Measurements from ENCODE around the gene ZSWIM2.

ZSWIM2 gene

DNA sequence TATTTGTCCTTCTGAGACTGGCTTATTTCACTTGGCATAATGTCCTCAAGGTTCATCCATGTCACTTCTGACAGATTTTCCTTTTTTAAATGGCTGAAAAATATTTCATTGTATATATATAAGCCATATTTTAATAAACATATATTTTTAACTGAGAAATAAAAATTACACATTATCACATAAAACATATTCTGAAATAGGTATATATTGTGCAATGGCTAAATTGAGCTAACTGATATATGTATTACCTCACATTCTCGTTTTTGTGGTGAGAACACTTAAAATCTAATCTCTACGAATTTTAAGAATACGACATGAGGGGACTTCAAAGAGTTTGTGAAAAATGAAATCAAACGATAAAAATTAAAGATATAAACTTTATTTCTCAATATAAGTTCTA is 25.7 kb upstream of the ZSWIM2 start:
- no peak overlapping the region for H3K4me3 ChIP-seq (ENCODE audit: low read depth, low read length)
- DNase-seq (ENCODE audit: low read depth): no peak
- TF ChIP-seq, protein P1, sequence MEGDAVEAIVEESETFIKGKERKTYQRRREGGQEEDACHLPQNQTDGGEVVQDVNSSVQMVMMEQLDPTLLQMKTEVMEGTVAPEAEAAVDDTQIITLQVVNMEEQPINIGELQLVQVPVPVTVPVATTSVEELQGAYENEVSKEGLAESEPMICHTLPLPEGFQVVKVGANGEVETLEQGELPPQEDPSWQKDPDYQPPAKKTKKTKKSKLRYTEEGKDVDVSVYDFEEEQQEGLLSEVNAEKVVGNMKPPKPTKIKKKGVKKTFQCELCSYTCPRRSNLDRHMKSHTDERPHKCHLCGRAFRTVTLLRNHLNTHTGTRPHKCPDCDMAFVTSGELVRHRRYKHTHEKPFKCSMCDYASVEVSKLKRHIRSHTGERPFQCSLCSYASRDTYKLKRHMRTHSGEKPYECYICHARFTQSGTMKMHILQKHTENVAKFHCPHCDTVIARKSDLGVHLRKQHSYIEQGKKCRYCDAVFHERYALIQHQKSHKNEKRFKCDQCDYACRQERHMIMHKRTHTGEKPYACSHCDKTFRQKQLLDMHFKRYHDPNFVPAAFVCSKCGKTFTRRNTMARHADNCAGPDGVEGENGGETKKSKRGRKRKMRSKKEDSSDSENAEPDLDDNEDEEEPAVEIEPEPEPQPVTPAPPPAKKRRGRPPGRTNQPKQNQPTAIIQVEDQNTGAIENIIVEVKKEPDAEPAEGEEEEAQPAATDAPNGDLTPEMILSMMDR (conservative IDR thresholded peaks at IDR 0.05; ENCODE audit: low read depth, low read length): no peak

DNA sequence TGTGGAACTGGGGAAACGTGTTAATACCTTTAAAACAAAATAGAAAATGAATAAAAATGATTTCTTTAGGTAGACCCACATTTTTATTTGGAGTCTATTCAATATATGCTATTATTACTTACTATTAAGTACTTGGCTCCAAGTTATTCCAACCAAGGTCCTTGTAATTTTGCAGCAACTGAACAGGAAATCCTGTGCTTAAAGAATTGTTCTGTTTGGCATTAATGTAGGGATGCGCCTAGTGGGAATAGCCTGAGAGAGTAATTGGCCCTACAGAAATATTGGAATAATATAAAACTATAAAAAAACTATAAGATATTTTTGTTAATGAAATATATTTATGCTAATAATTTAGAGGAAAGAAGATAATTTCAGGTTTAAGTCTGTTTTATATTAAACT is 22.9 kb upstream of the ZSWIM2 start:
- TF ChIP-seq, protein P1 (conservative IDR thresholded peaks at IDR 0.05; ENCODE audit: low read depth, low read length): no peak
- H3K4me3 ChIP-seq (ENCODE audit: low read depth, low read length): no peak overlapping the region
- no peak for DNase-seq (ENCODE audit: low read depth)

DNA sequence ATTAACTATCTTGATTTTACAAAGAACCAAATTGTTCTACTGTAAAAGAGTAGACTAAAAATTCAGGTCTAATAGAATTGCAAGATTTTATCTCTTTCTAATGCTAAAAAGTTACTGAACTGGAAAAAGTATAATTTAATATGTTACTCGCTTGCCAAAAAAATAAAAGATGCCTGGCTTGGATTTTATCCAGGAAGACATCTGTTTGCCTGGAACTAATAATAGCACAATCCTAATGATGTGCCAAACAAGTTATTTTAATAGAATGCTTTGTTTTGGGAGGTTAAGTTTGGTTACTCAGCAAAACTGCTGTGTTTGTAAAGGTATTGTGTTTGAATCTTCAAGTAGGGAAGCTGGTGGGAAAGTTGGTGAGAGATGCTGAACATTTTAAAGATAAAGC is 19.4 kb upstream of the ZSWIM2 start:
- TF ChIP-seq, protein P1 (conservative IDR thresholded peaks at IDR 0.05; ENCODE audit: low read depth, low read length): no peak
- peak; percentile 26 for DNase-seq (ENCODE audit: low read depth)

DNA sequence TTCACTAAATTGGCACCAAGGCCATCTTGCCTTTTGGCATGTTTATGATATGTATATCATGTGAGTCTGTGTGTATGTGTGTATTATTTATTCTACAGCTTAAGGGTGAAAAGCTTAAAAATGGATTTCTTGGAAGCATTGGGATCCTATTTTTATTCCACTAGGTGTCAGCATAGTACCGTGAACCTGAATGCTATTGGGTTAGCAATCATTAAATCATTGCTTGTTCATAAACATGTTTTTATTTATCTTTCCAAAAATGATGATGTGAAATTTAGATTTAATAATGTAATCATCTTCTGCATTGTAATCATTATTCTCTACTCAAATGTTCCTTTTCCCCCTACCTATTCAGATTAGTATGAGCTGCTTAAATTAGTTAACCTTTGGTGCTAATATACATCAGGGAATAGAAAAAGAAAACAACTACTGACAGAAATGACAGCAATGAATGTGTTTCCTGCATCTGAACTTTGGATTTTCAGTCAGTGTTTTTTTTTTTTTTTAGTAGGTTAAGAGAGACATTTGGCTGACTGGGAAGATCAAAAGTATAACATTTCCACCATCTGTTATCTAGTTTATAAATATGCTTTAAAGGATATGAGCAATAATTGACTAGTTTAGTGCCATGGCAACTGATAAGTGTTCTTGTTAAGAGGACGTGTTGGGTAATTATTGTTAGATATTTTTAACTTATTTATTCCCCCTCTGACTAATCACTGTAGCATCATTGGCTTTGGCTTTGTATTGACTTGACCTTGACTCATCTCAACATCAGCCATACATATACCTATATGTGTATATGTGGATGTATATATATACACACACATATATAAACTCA is 14.1 kb upstream of the ZSWIM2 start:
- DNase-seq (ENCODE audit: low read depth): peak; percentile 69
- TF ChIP-seq, protein P1 (conservative IDR thresholded peaks at IDR 0.05; ENCODE audit: low read depth, low read length): peak; percentile 66
- no peak overlapping the region for H3K4me3 ChIP-seq (ENCODE audit: low read depth, low read length)

More for the DNA sequence above, 19.4 kb upstream of the ZSWIM2 start:
- no peak overlapping the region for H3K4me3 ChIP-seq (ENCODE audit: low read depth, low read length)

DNA sequence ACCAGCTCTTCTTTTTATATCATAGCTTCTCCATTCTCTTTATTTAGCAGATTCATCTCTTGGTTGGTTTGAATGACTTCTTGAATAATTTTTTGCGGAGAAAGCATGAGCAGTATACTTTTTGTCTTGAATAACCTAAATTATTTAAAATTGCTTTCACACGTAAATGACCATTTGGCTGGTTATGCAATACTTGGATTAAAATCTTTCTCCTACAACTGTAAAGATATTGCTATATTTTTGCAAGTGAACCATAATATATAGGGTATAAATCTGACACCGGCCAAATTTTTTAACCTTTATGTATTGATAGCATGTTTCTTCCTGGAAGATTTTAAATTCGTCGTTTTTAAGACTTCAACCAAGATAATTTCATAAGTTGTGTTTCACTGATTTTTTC is 6.2 kb upstream of the ZSWIM2 start:
- TF ChIP-seq, protein P1 (conservative IDR thresholded peaks at IDR 0.05; ENCODE audit: low read depth, low read length): no peak
- no peak overlapping the region for H3K4me3 ChIP-seq (ENCODE audit: low read depth, low read length)
- no peak for DNase-seq (ENCODE audit: low read depth)

DNA sequence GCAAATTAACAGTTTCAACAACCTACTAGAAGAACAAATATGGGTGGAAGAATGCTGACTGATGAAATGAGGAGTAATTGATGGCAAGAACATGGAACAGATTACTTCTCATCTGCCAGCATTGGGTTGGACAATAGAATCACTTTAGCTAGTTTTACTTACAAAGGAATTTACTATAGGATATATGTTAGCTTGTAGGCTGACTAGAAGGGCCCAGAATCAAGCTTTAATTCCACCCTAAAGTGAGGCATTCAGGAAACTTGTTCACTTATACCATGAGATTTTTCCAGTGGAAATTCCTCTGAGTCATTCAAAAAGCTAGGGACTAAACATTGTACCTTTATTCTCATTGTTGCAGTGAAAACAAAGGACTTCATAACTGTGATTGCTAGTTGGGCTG is 5.0 kb upstream of the ZSWIM2 start:
- H3K4me3 ChIP-seq (ENCODE audit: low read depth, low read length): no peak overlapping the region
- TF ChIP-seq, protein P1 (conservative IDR thresholded peaks at IDR 0.05; ENCODE audit: low read depth, low read length): no peak
- peak; percentile 15 for DNase-seq (ENCODE audit: low read depth)

DNA sequence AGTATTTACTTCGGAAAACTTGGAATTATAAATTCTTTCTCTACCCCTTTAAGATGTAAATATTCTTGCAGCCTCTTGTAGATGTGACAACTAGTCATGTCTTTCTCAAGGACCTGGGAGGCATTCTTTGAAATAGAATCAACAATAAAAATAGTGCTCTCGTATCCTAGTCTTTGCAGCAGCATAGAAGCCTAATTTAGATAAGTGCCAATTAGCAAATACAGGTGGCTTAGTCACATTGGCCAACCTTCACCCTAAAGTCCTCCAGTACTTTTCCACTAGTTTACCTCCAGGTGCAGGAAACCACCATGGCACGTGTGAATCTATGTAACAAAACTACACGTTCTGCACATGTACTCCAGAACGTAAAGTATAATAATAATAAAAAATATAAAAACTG is 3.5 kb upstream of the ZSWIM2 start:
- TF ChIP-seq, protein P1 (conservative IDR thresholded peaks at IDR 0.05; ENCODE audit: low read depth, low read length): no peak
- DNase-seq (ENCODE audit: low read depth): no peak
- no peak overlapping the region for H3K4me3 ChIP-seq (ENCODE audit: low read depth, low read length)
